Esophagus squamous epithelium (tissue), 5 donors: ENCODE results near the gene UGT1A5. TPM values are rescaled to one million over a fixed set of nuclear protein-coding genes. Genes with fewer than 3 reads are reported as not detected.

Source experiments
- DNase-seq: peaks from one replicate; lab custom pipeline; 2025; lab: John Stamatoyannopoulos, UW
- H3K27ac ChIP-seq, 4 donors: fragments of 200-600 bp; sonication (generic); one replicate each; pipeline ENCODE4 v1.5.1; 2016 to 2019; ENCODE audit warnings: mild to moderate bottlenecking in 1 of 4
- H3K27me3 ChIP-seq, 4 donors: fragments of 200-600 bp; sonication (generic); 1 replicate in 3 of 4; 2 replicates in 1 of 4; pipeline versions ENCODE4 v1.5.1 to v1.6.0; 2017 to 2021; ENCODE audit warnings: antibody characterized with exemption in 1 of 4
- H3K36me3 ChIP-seq, 3 donors: fragments of 200-600 bp; sonication (generic); one replicate each; pipeline ENCODE4 v1.5.1; 2016 to 2019
- H3K4me1 ChIP-seq, 3 donors: fragments of 200-600 bp; sonication (generic); one replicate each; pipeline ENCODE4 v1.5.1; 2017 to 2019
- H3K4me3 ChIP-seq, 4 donors: fragments of 200-600 bp; sonication (generic); 1 replicate in 3 of 4; 2 replicates in 1 of 4; pipeline ENCODE4 v1.5.1; 2016 to 2019; ENCODE audit warnings: mild to moderate bottlenecking in 2 of 4, moderate library complexity in 1 of 4
- H3K9me3 ChIP-seq, 3 donors: fragments of 200-600 bp; sonication (generic); one replicate each; pipeline ENCODE4 v1.5.1; 2016 to 2019
- POLR2A ChIP-seq, 4 donors: fragments of 450-650 bp; IDR thresholded peaks; one replicate each; pipeline ENCODE4 v1.6.1; 2017; ENCODE audit warnings: antibody characterized with exemption in 4 of 4, mild to moderate bottlenecking in 4 of 4, moderate library complexity in 3 of 4
- WGBS, 2 donors: methylation state at CpG; one replicate each; pipeline ENCODE4 v1.1.5; 2018; 5-methylcytosine and 5-hydroxymethylcytosine counted together
- intact Hi-C: fragments of 100-400 bp; cut with DNase I; formaldehyde crosslinking; loops from one replicate; pipeline ENCODE4 v1.15.0; 2022
- total RNA-seq, 4 donors: library from RNA; depleted of rRNA; stranded (reverse); fragments of >200 nt; gene quantifications; one replicate each; pipeline ENCODE4 v1.1.0, GENCODE V29; 2016
- TF ChIP-seq, protein P1 (sequence below), 6 experiments: fragments of 450-650 bp in 4 of 6; fragments of 200-600 bp in 2 of 6; sonication (generic) in 2 of 6; IDR thresholded peaks; one replicate each; pipeline ENCODE4 v1.5.1; 2016 to 2019; ENCODE audit warnings: antibody characterized with exemption in 6 of 6, mild to moderate bottlenecking in 4 of 6, moderate library complexity in 4 of 6
- donor health status: DM: yes; HTN: yes; CAD: no.

Gene UGT1A5
- total RNA-seq, 4 donors from 2014 or later: 0.67 to 9.7 (median 5.8) TPM

DNA sequence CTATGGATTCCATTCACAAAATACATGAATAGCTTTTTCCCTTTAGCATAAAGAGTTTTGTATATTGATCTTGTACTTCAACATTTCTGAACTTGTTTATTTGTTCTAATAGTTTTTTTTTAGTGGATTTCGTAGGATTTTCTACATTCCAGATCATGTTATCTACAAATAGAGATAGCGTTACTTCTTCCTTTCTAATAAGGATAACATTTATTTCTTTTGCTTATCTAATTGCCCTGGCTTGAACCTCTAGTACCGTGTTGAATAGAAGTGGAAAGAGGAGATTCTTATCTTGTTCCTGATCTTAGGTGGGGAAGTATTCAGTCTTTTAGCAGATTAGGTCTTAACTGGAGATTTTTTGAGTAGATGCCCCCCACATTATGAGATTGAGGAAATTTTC lies 10.5 kb upstream of the UGT1A5 start:
- intact Hi-C loops: no loop called here
- 63 to 73% methylated on average over 3 of the region's 3 CpGs for WGBS, 2 donors
- Histone ChIP-seq H3K4me3 (no peak overlapping the region), H3K27me3 (no peaks in the 10 kb centered on the region), H3K4me1 (peaks cover 6 to 67% (median 7%) of the 10 kb centered on the region in 3 donors), H3K36me3 (no peaks in the 10 kb centered on the region), H3K9me3 (no peaks in the 10 kb centered on the region), H3K27ac (peak overlapping the region in 1 of 4 donors; percentile 69)
- TF ChIP-seq POLR2A (IDR thresholded peaks at IDR 0.05): no peak
- TF ChIP-seq, protein P1, sequence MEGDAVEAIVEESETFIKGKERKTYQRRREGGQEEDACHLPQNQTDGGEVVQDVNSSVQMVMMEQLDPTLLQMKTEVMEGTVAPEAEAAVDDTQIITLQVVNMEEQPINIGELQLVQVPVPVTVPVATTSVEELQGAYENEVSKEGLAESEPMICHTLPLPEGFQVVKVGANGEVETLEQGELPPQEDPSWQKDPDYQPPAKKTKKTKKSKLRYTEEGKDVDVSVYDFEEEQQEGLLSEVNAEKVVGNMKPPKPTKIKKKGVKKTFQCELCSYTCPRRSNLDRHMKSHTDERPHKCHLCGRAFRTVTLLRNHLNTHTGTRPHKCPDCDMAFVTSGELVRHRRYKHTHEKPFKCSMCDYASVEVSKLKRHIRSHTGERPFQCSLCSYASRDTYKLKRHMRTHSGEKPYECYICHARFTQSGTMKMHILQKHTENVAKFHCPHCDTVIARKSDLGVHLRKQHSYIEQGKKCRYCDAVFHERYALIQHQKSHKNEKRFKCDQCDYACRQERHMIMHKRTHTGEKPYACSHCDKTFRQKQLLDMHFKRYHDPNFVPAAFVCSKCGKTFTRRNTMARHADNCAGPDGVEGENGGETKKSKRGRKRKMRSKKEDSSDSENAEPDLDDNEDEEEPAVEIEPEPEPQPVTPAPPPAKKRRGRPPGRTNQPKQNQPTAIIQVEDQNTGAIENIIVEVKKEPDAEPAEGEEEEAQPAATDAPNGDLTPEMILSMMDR (IDR thresholded peaks at IDR 0.05): no peak
- no peak for DNase-seq

DNA sequence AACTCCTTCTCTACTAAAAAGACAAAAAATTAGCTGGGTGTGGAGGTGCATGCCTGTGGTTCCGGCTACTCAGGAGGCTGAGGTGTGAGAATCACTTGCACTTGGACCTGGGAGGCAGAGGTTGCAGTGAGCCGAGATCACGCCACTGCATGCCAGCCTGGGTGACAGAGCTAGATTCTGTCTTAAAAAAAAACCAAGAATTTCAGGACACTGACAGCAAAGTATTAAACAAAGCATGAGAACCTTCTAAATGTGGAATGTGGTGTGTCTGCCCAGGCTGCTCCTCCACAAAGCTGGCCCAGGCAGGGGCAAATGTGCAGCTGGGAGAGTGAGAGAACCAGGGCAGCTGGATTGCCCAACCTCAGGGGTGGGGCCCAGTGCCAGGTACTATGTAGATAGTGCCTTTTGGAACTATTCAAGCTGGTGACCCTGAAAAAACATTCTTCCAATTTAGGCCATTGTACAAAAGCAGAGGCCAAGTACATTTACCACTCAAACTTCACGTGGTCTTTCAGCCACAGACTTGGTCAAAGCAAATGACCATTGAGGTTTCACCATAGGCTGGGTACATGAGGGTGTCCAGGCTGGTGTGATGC lies 6.7 kb upstream of the UGT1A5 start:
- DNase-seq: no peak
- no peaks in the 10 kb centered on the region for H3K27me3 ChIP-seq

DNA sequence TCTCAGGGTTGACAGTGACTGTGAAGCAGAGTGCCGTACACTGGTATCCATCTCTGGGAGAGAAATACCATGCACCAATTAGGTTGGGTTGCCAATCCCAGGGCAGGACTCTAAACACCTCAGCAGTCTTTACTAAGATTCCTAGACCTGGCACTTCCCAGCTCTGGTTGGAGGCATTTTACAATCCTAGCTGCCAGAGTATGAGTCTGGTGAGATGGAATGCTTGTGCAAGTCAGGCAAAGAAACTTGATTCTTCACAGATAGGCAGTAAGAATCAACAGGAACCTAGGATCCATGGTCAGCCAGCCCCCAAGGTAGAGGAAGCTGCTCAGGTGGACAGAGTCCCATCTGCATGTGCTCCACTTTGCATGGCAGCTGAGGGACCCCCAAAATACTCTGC lies 6.0 kb upstream of the UGT1A5 start:
- Histone ChIP-seq H3K27me3 (no peaks in the 10 kb centered on the region), H3K4me3 (no peak overlapping the region), H3K9me3 (no peaks in the 10 kb centered on the region), H3K4me1 (peaks cover 0 to 66% (median 12%) of the 10 kb centered on the region in 3 donors), H3K36me3 (no peaks in the 10 kb centered on the region), H3K27ac (peak overlapping the region; percentile 38 to 87 (median 79))
- no peak for DNase-seq
- intact Hi-C loops: no loop called here
- TF ChIP-seq, protein P1 (IDR thresholded peaks at IDR 0.05): no peak
- no peak for TF ChIP-seq POLR2A (IDR thresholded peaks at IDR 0.05)
- 14 to 45% methylated on average over 1 of the region's 1 CpG for WGBS, 2 donors

More for the DNA sequence above, 6.7 kb upstream of the UGT1A5 start:
- Histone ChIP-seq H3K4me1 (peaks cover 0 to 59% (median 12%) of the 10 kb centered on the region in 3 donors), H3K27ac (peak overlapping the region; percentile 38 to 87 (median 79)), H3K36me3 (no peaks in the 10 kb centered on the region), H3K4me3 (no peak overlapping the region), H3K9me3 (no peaks in the 10 kb centered on the region)
- intact Hi-C loops: no loop called here
- no peak for TF ChIP-seq POLR2A (IDR thresholded peaks at IDR 0.05)
- TF ChIP-seq, protein P1 (IDR thresholded peaks at IDR 0.05): no peak
- WGBS, 2 donors: 22 to 37% methylated on average over 4 of the region's 4 CpGs

DNA sequence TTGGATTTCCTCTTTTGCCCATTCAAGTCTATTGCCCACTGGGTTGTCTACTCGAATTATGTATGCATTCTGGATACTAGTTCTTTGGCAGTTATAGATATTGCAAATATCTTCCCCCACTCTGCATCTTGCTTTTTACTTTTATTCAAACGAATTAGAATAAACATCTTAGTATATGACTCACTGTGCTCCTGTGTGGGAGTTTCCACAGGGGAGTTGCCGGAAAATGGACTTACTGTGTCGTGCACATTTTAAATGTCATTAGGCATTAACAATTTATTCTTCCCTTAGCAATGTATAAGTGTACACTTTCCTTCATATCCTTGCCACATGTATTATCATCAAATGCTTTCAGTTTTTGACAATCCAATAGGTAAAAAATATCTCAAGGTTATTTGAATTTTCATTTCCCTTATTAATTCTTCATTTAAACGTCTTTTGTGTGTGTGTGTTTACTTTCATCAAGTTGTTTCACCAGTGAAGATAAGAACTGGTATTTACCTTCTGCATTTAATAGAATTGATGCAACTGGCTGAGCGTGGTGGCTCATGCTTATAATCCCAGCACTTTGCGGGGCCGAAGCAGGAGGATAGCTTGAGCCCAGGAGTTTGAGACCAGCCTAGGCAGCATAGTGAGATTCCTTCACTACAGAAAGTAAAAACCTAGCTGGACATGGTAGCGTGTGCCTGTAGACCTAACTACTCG lies 4.6 kb upstream of the UGT1A5 start:
- H3K27me3 ChIP-seq: no peaks in the 10 kb centered on the region
- intact Hi-C loops: no loop called here
- H3K36me3 ChIP-seq: no peaks in the 10 kb centered on the region
- TF ChIP-seq POLR2A (IDR thresholded peaks at IDR 0.05): no peak
- TF ChIP-seq, protein P1 (IDR thresholded peaks at IDR 0.05): no peak
- WGBS, 2 donors: 48 to 62% methylated on average over 10 of the region's 10 CpGs
- peak overlapping the region; percentile 58 to 87 (median 79) for H3K27ac ChIP-seq
- no peak overlapping the region for H3K4me3 ChIP-seq
- no peak for DNase-seq
- H3K4me1 ChIP-seq: peaks cover 0 to 63% (median 12%) of the 10 kb centered on the region in 3 donors
- no peaks in the 10 kb centered on the region for H3K9me3 ChIP-seq

DNA sequence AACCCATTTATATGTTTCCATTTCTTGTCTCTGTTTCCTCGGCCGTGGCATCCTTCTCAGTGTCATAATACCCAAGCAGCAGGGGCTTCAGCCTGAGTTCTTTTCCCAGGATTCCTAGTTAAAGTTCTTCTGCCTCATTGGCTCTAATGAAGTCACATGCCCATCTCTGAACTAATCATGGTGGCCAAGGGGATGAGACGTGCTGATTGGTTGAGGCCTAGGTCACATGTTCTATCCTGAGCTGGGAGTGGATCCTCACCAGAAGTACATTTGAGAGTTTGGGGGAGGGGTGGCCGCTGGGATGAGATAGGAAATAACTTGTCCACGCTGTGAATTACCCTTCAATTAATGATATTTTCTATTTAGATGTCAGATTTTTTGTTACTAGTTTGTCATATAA lies 3.8 kb upstream of the UGT1A5 start:
- 83 to 86% methylated on average over 5 of the region's 5 CpGs for WGBS, 2 donors
- TF ChIP-seq, protein P1 (IDR thresholded peaks at IDR 0.05): no peak
- no peak for TF ChIP-seq POLR2A (IDR thresholded peaks at IDR 0.05)
- intact Hi-C loops: no loop called here
- peak overlapping the region in 3 of 4 donors; percentile 73 to 87 (median 84) for H3K27ac ChIP-seq
- peaks cover 0 to 62% (median 12%) of the 10 kb centered on the region in 3 donors for H3K4me1 ChIP-seq
- no peak for DNase-seq
- H3K27me3 ChIP-seq: no peaks in the 10 kb centered on the region
- no peaks in the 10 kb centered on the region for H3K36me3 ChIP-seq
- no peaks in the 10 kb centered on the region for H3K9me3 ChIP-seq
- no peak overlapping the region for H3K4me3 ChIP-seq
